D721Med (cell line): ENCODE results near the gene ENO4.
A peak's percentile ranks its signal among the peaks of the same experiment; 100 is the strongest.

Source experiments
- DNase-seq: peaks from one replicate; pipeline ENCODE4 v3.0.0; 2011; ENCODE audit warnings: low spot score; ENCODE audit not compliant: insufficient read length
- FAIRE-seq: peaks from 2 replicates; lab custom pipeline; 2011; peaks lifted over from hg19 to GRCh38; lab: Jason Lieb, UNC
- TF ChIP-seq, protein P1 (sequence below): IDR thresholded peaks from 2 replicates; pipeline ENCODE4 v1.5.1; 2012; ENCODE audit warnings: mild to moderate bottlenecking, control low read depth; ENCODE audit not compliant: insufficient read depth; ENCODE audit errors: missing control alignments

The ENO4 gene

DNA sequence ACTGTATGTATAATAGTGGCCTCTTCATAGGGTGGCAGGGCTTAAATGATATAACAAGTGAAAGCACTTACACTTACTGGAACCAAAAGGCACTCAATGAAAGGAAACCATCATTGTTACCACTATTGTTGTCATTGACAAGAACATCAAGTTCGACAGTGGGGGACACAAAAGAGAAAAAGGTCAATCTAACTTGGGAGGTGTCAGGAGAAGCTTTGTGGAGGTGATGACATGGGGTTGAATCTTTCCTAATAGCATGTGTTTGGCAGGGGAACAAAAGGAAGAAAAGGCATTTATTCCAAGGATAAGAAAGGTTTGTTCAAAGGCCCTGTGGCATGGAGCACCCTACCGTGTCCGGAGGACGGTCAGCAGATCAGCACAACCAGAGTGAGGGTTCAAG is 18.2 kb upstream of the ENO4 start:
- TF ChIP-seq, protein P1, sequence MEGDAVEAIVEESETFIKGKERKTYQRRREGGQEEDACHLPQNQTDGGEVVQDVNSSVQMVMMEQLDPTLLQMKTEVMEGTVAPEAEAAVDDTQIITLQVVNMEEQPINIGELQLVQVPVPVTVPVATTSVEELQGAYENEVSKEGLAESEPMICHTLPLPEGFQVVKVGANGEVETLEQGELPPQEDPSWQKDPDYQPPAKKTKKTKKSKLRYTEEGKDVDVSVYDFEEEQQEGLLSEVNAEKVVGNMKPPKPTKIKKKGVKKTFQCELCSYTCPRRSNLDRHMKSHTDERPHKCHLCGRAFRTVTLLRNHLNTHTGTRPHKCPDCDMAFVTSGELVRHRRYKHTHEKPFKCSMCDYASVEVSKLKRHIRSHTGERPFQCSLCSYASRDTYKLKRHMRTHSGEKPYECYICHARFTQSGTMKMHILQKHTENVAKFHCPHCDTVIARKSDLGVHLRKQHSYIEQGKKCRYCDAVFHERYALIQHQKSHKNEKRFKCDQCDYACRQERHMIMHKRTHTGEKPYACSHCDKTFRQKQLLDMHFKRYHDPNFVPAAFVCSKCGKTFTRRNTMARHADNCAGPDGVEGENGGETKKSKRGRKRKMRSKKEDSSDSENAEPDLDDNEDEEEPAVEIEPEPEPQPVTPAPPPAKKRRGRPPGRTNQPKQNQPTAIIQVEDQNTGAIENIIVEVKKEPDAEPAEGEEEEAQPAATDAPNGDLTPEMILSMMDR: no peak
- no peak for FAIRE-seq

DNA sequence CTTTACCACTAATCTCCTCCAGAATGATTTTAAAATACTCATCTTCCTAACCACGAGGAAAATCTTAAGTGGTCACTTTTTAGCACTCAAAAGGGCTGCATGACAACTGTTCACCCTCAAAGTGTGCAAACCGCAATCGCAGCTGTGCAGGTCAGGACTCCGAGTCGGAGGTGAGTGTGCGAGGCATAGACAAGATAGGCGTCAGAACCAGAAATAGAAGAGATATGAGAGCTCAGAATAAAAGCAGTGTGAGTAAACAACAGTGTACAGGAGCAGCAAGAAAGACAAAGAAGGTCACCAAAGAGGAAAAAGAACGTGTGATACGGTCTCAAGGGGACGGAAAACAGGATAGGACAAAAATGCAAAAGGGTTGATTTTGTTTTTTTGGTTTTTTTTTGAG is 17.5 kb upstream of the ENO4 start:
- no peak for FAIRE-seq
- TF ChIP-seq, protein P1: no peak
- no peak for DNase-seq

More for the DNA sequence above, 18.2 kb upstream of the ENO4 start:
- no peak for DNase-seq

DNA sequence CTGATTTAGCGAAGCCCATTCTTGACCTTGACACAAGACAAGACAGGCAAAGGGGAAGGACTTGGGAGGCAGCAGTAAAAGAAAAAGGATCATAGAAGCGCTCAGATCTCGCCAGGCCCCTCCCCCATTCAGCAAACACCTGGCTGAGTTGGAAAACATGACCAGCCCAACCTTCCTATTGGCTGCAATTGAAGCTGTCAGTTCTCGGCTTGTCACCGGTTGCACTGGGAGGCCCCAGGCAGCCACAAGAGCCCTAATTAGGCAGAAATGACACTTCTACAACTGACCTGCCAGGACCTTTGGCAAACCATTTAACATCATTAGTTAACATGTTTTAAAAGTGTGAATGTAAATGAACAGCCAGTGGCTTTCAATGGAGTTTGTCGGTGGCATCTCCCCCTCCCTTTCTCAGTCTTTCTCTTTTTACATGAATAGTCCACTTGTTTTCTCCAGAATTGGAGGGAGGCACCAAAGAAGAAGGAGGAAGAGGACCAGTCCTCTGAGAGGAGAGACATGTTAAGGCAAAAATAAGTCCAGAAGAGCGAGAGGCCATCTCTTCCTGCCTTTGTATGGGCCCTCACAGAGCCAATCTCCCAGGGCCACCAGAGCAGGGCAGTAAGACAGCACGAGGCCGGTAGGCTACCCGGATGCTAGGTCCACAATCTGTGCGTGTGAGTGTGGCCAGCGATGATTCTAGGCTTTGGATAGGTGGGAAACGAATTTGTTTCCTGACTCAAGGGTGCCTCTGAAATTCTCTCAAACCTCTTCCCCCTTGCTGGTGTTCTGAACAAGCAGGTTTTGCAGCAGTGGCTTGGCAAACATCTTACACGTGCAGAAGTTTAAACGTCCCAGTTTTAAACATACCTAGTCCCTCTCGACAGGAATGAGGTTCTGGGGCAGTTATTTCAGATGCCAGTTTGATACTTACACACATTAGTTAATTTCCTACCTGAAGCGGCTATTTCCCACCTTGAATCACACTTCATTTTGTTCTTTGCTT is 15.0 kb upstream of the ENO4 start:
- TF ChIP-seq, protein P1: no peak
- FAIRE-seq (no peak), DNase-seq (no peak)

DNA sequence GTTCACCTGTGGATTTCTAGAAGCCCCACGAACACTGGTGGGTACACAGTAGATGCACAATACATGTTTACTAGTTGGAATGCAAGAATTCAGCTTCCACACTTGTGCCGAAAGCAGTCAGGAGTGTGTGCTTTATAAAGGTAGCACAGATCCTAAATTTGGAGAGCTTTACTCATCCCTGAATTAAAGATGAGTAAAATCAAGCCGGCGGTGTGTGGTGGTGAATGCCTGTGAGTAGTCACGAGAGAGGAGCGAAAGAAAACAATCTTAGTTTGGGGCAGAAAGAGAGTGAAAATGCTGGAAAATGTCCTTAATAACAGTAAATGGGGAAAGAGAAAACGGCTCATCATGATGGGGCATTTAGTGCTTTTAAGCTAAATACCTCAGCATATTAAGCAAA is 13.6 kb upstream of the ENO4 start:
- TF ChIP-seq, protein P1: no peak
- no peak for DNase-seq
- FAIRE-seq: no peak

DNA sequence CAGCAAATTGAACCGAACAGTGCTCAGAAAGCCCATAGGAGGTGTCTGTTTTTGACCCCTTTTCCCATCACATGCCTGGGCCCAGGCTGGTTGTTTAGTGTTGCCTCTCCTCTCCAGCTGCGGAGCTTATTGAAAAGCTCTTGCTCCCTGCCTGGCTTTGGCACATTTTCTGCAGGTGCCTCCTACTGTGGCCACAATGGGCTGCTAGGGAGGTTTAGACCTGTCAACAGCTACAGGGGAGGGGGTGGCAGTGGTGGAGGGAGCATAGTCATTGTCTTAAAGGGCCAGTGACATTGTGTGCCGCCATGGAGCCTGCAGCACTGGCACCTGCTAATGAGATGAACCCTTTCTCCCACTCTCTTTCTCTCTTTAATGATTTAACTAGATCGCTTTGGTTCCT is 13.2 kb upstream of the ENO4 start:
- TF ChIP-seq, protein P1: no peak
- FAIRE-seq (no peak), DNase-seq (no peak)

DNA sequence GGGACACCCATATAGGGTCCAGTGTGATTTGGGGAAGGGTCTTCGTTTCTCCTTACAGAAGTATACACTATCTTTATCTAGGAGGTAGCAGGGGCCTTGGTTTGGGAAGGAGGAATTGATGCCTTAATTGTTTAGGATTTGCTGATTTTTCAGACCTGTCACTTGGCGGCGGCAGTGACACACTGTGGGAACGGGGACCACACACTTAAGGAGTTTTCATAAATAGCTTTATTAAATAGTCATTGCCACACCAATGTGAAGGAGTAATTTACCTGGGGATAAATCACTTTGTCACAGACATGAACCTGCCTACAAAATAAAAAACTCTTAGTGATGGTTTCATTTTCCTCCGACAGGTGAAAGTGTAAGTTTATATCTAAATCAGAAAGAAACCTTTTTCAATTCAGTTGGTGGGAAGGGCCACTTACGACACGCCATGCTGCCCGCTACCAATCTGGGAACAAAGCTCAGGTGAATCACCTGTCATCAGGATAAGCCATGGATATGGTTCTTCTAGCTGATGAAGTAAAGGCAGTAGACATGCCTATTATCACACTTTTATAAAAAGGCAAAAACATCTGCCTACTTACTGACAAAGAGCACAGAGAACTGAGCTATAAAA is 12.3 kb upstream of the ENO4 start:
- FAIRE-seq (no peak), DNase-seq (no peak)
- TF ChIP-seq, protein P1: peak; percentile 97

DNA sequence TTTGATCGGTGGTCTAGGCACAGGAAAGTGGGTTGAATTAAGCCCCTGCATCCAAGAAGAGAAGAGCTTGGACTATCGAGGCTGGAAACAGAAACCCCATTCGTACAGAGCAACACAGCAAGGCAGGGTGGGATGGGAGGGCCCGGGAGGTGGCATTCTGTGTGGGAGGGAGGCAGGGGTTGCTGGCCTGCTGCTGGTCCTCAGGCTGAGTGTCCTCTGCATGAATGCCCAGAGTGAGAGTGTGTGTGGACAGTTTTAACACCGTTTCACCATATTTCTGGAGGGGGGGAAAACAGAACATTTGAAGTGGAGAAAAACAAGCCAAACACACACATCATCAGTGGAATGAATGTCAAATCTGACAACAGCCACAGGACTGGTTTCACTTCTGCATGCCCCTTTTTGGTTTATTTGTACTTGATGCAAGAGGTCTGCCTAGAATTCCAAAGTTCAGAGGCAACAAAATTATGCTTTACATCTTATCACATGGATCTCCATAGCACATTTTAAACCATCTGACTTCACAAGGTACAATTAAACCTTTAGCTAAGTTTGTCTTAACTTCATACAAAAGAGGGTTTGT is 11.1 kb upstream of the ENO4 start:
- FAIRE-seq (no peak), DNase-seq (no peak)
- TF ChIP-seq, protein P1: no peak
